Osteoblast (primary cell): Measurements from ENCODE around the gene ADAMTS13. TPM values are rescaled to one million over a fixed set of nuclear protein-coding genes. Genes with fewer than 3 reads are reported as not detected.
A peak's percentile ranks its signal among the peaks of the same experiment; 100 is the strongest.

Experiments
- DNase-seq: peaks from one replicate; pipeline ENCODE4 v3.0.0; 2011; ENCODE audit warnings: low spot score, mixed read lengths; ENCODE audit not compliant: insufficient read length; ENCODE audit errors: missing footprints
- H2AFZ ChIP-seq: 2 replicates; pipeline ENCODE4 v1.6.0; 2011; ENCODE audit warnings: mild to moderate bottlenecking, low read length
- H3K27ac ChIP-seq: 2 replicates; pipeline ENCODE4 v1.5.1; 2011; ENCODE audit warnings: mild to moderate bottlenecking, low read depth, low read length, moderate library complexity
- H3K27me3 ChIP-seq: 2 replicates; pipeline ENCODE4 v1.6.0; 2012; ENCODE audit warnings: mild to moderate bottlenecking, control low read depth, inconsistent platforms, low read length, moderate library complexity; ENCODE audit not compliant: insufficient read depth
- H3K36me3 ChIP-seq: 2 replicates; pipeline ENCODE4 v1.5.1; 2011; ENCODE audit warnings: mild to moderate bottlenecking, low read length, control low read depth, moderate library complexity; ENCODE audit not compliant: insufficient read depth
- H3K4me1 ChIP-seq: 2 replicates; pipeline ENCODE4 v1.5.1; 2011; ENCODE audit warnings: mild to moderate bottlenecking, low read length, control low read depth, moderate library complexity; ENCODE audit not compliant: insufficient read depth
- H3K4me2 ChIP-seq: 2 replicates; pipeline ENCODE4 v1.6.0; 2011; ENCODE audit warnings: mild to moderate bottlenecking, low read length; ENCODE audit not compliant: insufficient read depth
- H3K4me3 ChIP-seq: fragments of 200-600 bp; sonication (generic); 3 replicates; pipeline ENCODE4 v1.5.1; 2012; ENCODE audit warnings: mild to moderate bottlenecking, low read length, inconsistent platforms; ENCODE audit not compliant: insufficient read depth
- H3K79me2 ChIP-seq: 2 replicates; pipeline ENCODE4 v1.6.0; 2012; ENCODE audit warnings: mild to moderate bottlenecking, low read length, control low read depth, inconsistent platforms; ENCODE audit not compliant: insufficient read depth
- H3K9me3 ChIP-seq: 2 replicates; pipeline ENCODE4 v1.5.1; 2011; ENCODE audit warnings: low read depth, low read length, control low read depth
- H4K20me1 ChIP-seq: 2 replicates; pipeline ENCODE4 v1.6.0; 2012; ENCODE audit warnings: mild to moderate bottlenecking, low read length, control low read depth; ENCODE audit not compliant: insufficient read depth
- total RNA-seq: library from RNA; depleted of rRNA; stranded (reverse); fragments of >200 nt; gene quantifications from 2 replicates; pipeline ENCODE4 v1.2.3, GENCODE V29; 2012
- TF ChIP-seq, protein P1 (sequence below): IDR thresholded peaks from 2 replicates; pipeline ENCODE4 v1.5.1; 2011; ENCODE audit warnings: mild to moderate bottlenecking, low read depth, low read length, moderate library complexity; ENCODE audit errors: extremely low read depth

Gene ADAMTS13
- total RNA-seq, 1 donor, result 1.4 TPM

DNA sequence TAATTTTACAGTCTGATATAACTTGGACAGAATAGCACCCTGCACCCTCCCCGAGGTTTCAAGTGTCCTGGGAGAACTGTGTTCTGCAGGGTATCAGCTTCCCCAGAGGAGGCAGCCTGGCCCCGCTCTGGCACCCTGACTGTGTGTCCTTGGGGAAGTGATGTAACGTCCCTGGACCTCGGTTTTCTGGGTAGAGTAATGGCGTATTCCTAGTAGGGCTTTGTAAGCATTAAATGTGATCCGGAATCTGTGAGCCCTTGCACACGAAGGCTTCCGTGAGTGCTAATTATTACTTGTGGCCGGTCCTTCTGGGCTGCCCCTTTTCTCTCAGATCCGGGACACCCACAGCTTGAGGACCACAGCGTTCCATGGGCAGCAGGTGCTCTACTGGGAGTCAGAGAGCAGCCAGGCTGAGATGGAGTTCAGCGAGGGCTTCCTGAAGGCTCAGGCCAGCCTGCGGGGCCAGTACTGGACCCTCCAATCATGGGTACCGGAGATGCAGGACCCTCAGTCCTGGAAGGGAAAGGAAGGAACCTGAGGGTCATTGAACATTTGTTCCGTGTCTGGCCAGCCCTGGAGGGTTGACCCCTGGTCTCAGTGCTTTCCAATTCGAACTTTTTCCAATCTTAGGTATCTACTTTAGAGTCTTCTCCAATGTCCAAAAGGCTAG is 36.6 kb downstream of the ADAMTS13 start:
- H4K20me1 ChIP-seq, result peaks cover 19% of the 10 kb centered on the region
- H3K27ac ChIP-seq, result no peak overlapping the region
- TF ChIP-seq, protein P1, sequence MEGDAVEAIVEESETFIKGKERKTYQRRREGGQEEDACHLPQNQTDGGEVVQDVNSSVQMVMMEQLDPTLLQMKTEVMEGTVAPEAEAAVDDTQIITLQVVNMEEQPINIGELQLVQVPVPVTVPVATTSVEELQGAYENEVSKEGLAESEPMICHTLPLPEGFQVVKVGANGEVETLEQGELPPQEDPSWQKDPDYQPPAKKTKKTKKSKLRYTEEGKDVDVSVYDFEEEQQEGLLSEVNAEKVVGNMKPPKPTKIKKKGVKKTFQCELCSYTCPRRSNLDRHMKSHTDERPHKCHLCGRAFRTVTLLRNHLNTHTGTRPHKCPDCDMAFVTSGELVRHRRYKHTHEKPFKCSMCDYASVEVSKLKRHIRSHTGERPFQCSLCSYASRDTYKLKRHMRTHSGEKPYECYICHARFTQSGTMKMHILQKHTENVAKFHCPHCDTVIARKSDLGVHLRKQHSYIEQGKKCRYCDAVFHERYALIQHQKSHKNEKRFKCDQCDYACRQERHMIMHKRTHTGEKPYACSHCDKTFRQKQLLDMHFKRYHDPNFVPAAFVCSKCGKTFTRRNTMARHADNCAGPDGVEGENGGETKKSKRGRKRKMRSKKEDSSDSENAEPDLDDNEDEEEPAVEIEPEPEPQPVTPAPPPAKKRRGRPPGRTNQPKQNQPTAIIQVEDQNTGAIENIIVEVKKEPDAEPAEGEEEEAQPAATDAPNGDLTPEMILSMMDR, result no peak
- H3K36me3 ChIP-seq, result no peaks in the 10 kb centered on the region
- H3K4me3 ChIP-seq, result no peak overlapping the region
- no peak for DNase-seq
- no peak overlapping the region for H2AFZ ChIP-seq
- peaks cover 4% of the 10 kb centered on the region for H3K4me1 ChIP-seq
- H3K79me2 ChIP-seq, result no peaks in the 10 kb centered on the region
- peak overlapping the region; percentile 88 for H3K4me2 ChIP-seq
- no peaks in the 10 kb centered on the region for H3K9me3 ChIP-seq
- H3K27me3 ChIP-seq, result no peaks in the 10 kb centered on the region

- H3K4me2 ChIP-seq, result peak within 1 kb of the TSS; percentile 88
- H3K4me1 ChIP-seq, result peaks cover 4% of the 10 kb centered on the region
- peak within 1 kb of the TSS; percentile 93 for H3K4me3 ChIP-seq
- no peaks in the 10 kb centered on the region for H3K27me3 ChIP-seq
- peaks cover 20% of the 10 kb centered on the region for H4K20me1 ChIP-seq
- no peaks in the 10 kb centered on the region for H3K9me3 ChIP-seq
- TF ChIP-seq, protein P1, result no peak
- no peaks in the 10 kb centered on the region for H3K79me2 ChIP-seq
- H2AFZ ChIP-seq, result peak within 1 kb of the TSS; percentile 78
- DNase-seq, result peak; percentile 100
- peak within 1 kb of the TSS; percentile 53 for H3K27ac ChIP-seq
- no peaks in the 10 kb centered on the region for H3K36me3 ChIP-seq
Observed at GRCh38 chr9:133459476-133460404, 37.6 kb downstream of the ADAMTS13 start, which contains the start of gene CACFD1. TSS of gene CACFD1 (plus strand) at chr9:133459978. CDS start at chr9:133460067, 89 bp downstream.

DNA sequence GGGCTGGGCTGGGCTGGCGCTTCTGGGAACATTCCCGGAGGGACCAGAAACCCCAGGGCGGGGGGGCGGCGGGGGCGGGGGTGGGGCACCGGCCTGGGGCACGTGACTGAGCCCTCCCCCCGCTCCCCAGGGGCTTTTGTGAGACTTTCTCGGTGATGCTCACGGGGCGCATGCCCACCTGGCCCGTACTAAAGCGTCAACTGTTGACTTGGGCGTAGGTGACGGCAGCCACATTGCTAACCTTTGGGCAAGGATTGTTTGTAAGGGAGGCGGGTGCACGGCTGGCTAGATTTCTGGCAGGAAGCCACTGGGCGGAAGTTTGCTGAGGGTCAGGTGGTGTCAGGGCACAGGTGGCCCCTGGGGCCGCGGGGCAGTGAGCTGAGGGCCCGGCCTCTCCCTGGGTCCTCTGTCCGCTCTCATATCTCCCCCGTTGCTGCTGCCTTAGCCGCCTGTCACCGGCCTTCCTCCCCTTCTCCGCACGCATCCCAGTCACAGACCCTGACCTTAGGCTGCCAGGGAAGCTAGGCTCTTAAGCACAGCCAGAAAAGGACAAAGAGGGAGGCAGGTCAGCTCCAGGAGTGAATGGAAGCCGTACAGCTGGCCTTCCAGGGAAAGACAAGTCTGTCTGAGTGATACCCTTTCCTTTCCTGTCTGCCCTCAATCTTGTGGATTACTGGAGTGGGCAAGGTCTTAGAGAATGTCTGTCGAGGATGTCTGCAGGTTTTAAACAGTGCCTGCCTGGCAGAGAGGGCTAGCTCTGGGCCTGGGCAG is 38.4 kb downstream of the ADAMTS13 start:
- H3K4me1 ChIP-seq, result peaks cover 4% of the 10 kb centered on the region
- DNase-seq, result peak; percentile 92
- H2AFZ ChIP-seq, result no peak overlapping the region
- no peaks in the 10 kb centered on the region for H3K27me3 ChIP-seq
- no peak overlapping the region for H3K27ac ChIP-seq
- peak overlapping the region; percentile 93 for H3K4me3 ChIP-seq
- H3K79me2 ChIP-seq, result no peaks in the 10 kb centered on the region
- H4K20me1 ChIP-seq, result peaks cover 21% of the 10 kb centered on the region
- peak overlapping the region; percentile 88 for H3K4me2 ChIP-seq
- TF ChIP-seq, protein P1, result no peak
- H3K9me3 ChIP-seq, result no peaks in the 10 kb centered on the region
- no peaks in the 10 kb centered on the region for H3K36me3 ChIP-seq
